Neuronal stem cell (in vitro differentiated cells): ENCODE measurements around the gene GIPC3.

ENCODE experiments used
- DNase-seq: peaks from one replicate; pipeline ENCODE4 v3.0.0-alpha.2; 2013; ENCODE audit warnings: low spot score
- H2AFZ ChIP-seq: one replicate; pipeline ENCODE4 v1.6.1; 2013; ENCODE audit warnings: mild to moderate bottlenecking, low read length, inconsistent platforms
- H2AK5ac ChIP-seq: 2 replicates; pipeline ENCODE4 v1.6.1; 2013; ENCODE audit warnings: low read depth, mild to moderate bottlenecking, inconsistent platforms, low read length, moderate library complexity, mixed read lengths
- H2BK120ac ChIP-seq: 2 replicates; pipeline ENCODE4 v1.6.1; 2013; ENCODE audit warnings: low read depth, mild to moderate bottlenecking, inconsistent platforms, low read length, moderate library complexity, mixed read lengths
- H2BK12ac ChIP-seq: one replicate; pipeline ENCODE4 v1.6.1; 2013; ENCODE audit warnings: low read length, inconsistent platforms
- H2BK15ac ChIP-seq: 2 replicates; pipeline ENCODE4 v1.6.1; 2013; ENCODE audit warnings: mild to moderate bottlenecking, low read length, inconsistent platforms, mixed read lengths
- H2BK5ac ChIP-seq: one replicate; pipeline ENCODE4 v1.6.1; 2013; ENCODE audit warnings: inconsistent platforms, mild to moderate bottlenecking, low read length, moderate library complexity
- H3K14ac ChIP-seq: one replicate; pipeline ENCODE4 v1.6.1; 2013; ENCODE audit warnings: low read length, inconsistent platforms
- H3K18ac ChIP-seq: 2 replicates; pipeline ENCODE4 v1.6.1; 2013; ENCODE audit warnings: low read length, inconsistent platforms
- H3K23ac ChIP-seq: 2 replicates; pipeline ENCODE4 v1.6.1; 2013; ENCODE audit warnings: low read depth, mild to moderate bottlenecking, mixed read lengths, low read length, inconsistent platforms; ENCODE audit not compliant: poor library complexity
- H3K27ac ChIP-seq: replicated peaks from 3 replicates; pipeline ENCODE4 v1.5.1; 2013; ENCODE audit warnings: low read length, inconsistent platforms
- H3K27me3 ChIP-seq, 3 experiments: 2 replicates each; pipeline ENCODE4 v1.6.1; 2013; ENCODE audit warnings: low read length in 3 of 3, mild to moderate bottlenecking in 2 of 3, inconsistent platforms in 1 of 3, low read depth in 1 of 3, mixed read lengths in 1 of 3, moderate library complexity in 1 of 3; ENCODE audit not compliant: control insufficient read depth in 3 of 3, insufficient read depth in 3 of 3
- H3K36me3 ChIP-seq, 2 donors: replicated peaks in 1 of 2; 2 replicates each; pipeline ENCODE4 v1.6.1; 2013; ENCODE audit warnings: low read length in 2 of 2; ENCODE audit not compliant: control insufficient read depth in 2 of 2, insufficient read depth in 2 of 2
- H3K4ac ChIP-seq: 2 replicates; pipeline ENCODE4 v1.6.1; 2013; ENCODE audit warnings: inconsistent platforms, mild to moderate bottlenecking, low read length, moderate library complexity
- H3K4me1 ChIP-seq, 2 donors: 1 replicate in 1 of 2; 2 replicates in 1 of 2; pipeline ENCODE4 v1.6.1; 2013; ENCODE audit warnings: low read length in 2 of 2, low read depth in 1 of 2; ENCODE audit not compliant: control insufficient read depth in 2 of 2, insufficient read depth in 1 of 2
- H3K4me2 ChIP-seq: one replicate; pipeline ENCODE4 v1.6.1; 2013; ENCODE audit warnings: mild to moderate bottlenecking, low read length, inconsistent platforms; ENCODE audit not compliant: insufficient read depth, poor library complexity, severe bottlenecking
- H3K4me3 ChIP-seq, 2 donors: 2 replicates each; pipeline ENCODE4 v1.5.1; 2013; ENCODE audit warnings: low read length in 2 of 2, mild to moderate bottlenecking in 2 of 2, inconsistent platforms in 1 of 2, moderate library complexity in 1 of 2
- H3K79me1 ChIP-seq: one replicate; pipeline ENCODE4 v1.6.1; 2013; ENCODE audit warnings: low read depth, mild to moderate bottlenecking, inconsistent platforms, low read length, moderate library complexity
- H3K9ac ChIP-seq: one replicate; pipeline ENCODE4 v1.6.1; 2013; ENCODE audit warnings: mild to moderate bottlenecking, low read depth, low read length, inconsistent platforms; ENCODE audit not compliant: poor library complexity
- H3K9me3 ChIP-seq, 2 donors: replicated peaks in 1 of 2; 2 replicates each; pipeline versions ENCODE3 to v1.6.1; 2013; ENCODE audit warnings: low read length in 2 of 2, mild to moderate bottlenecking in 2 of 2, inconsistent platforms in 1 of 2, low read depth in 1 of 2, mixed read lengths in 1 of 2, moderate library complexity in 1 of 2; ENCODE audit not compliant: control insufficient read depth in 2 of 2, insufficient read depth in 1 of 2
- H4K8ac ChIP-seq: one replicate; pipeline ENCODE4 v1.6.1; 2013; ENCODE audit warnings: low read depth, mild to moderate bottlenecking, inconsistent platforms, low read length, moderate library complexity
- H4K91ac ChIP-seq: one replicate; pipeline ENCODE4 v1.6.1; 2013; ENCODE audit warnings: low read length, low read depth, mild to moderate bottlenecking, inconsistent platforms; ENCODE audit not compliant: poor library complexity
- WGBS, 2 donors: extraction: QIAGEN DNeasy Blood & Tissue Kit; methylation state at CpG; one replicate each; pipeline ENCODE4 v1.1.7; 2013; ENCODE audit warnings: missing lambda C conversion rate in 2 of 2, mixed read lengths in 1 of 2; ENCODE audit not compliant: insufficient read length in 2 of 2, insufficient replicate concordance in 1 of 2; ENCODE audit errors: extremely low coverage in 2 of 2; 5-methylcytosine and 5-hydroxymethylcytosine counted together

The GIPC3 gene

DNA sequence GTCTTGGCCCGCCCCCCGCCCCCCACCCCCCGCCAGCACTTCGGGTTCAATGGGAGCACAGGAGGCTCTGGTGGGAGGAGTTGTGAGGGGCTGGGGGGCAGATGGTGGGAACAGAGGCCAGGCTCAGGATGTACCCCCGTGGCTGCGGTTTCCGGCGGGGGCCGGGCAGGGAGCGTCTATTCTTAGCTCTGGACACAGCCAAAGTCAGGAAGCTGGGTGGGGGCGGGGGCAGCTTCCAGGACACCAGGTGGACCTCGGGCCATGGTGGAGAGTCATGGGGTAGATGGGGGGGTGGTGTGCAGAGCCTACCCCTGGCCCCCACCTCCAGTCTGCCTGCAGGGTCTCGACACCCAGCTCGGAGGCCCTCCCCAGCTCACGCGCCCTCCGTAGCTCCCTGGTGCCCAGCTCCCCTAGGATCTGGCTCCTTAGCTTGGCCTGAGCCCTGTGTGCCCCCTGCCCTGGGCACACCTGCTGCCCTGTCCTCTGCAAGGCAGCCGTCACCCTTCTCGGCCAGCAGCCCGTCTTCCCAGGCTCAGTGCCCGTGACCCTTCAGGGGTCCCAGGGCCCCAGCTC, 23.6 kb downstream of the GIPC3 start:
- no peak overlapping the region for H3K4ac ChIP-seq
- no peak overlapping the region for H2BK120ac ChIP-seq
- no peak for DNase-seq
- no peak overlapping the region for H3K18ac ChIP-seq
- no peaks in the 10 kb centered on the region for H3K9me3 ChIP-seq
- WGBS, 2 donors, result no CpG with 5 or more reads among the region's 21 CpGs
- no peak overlapping the region for H4K8ac ChIP-seq
- H3K27ac ChIP-seq, result no peak overlapping the region
- H2BK5ac ChIP-seq, result no peak overlapping the region
- no peak overlapping the region for H3K4me2 ChIP-seq
- H3K4me1 ChIP-seq, result peaks cover 5 to 18% of the 10 kb centered on the region in 2 donors
- no peak overlapping the region for H3K14ac ChIP-seq
- no peak overlapping the region for H3K9ac ChIP-seq
- no peak overlapping the region for H3K4me3 ChIP-seq
- peaks cover 2% of the 10 kb centered on the region for H3K79me1 ChIP-seq
- peak overlapping the region; percentile 35 for H2AK5ac ChIP-seq
- H2BK12ac ChIP-seq, result no peak overlapping the region
- peak overlapping the region; percentile 52 for H3K23ac ChIP-seq
- H2AFZ ChIP-seq, result no peak overlapping the region
- H3K27me3 ChIP-seq, result peaks cover 3 to 29% (median 26%) of the 10 kb centered on the region in 3 experiments
- H2BK15ac ChIP-seq, result no peak overlapping the region
- H3K36me3 ChIP-seq, result peaks cover 6 to 32% of the 10 kb centered on the region in 2 donors
- H4K91ac ChIP-seq, result no peak overlapping the region

DNA sequence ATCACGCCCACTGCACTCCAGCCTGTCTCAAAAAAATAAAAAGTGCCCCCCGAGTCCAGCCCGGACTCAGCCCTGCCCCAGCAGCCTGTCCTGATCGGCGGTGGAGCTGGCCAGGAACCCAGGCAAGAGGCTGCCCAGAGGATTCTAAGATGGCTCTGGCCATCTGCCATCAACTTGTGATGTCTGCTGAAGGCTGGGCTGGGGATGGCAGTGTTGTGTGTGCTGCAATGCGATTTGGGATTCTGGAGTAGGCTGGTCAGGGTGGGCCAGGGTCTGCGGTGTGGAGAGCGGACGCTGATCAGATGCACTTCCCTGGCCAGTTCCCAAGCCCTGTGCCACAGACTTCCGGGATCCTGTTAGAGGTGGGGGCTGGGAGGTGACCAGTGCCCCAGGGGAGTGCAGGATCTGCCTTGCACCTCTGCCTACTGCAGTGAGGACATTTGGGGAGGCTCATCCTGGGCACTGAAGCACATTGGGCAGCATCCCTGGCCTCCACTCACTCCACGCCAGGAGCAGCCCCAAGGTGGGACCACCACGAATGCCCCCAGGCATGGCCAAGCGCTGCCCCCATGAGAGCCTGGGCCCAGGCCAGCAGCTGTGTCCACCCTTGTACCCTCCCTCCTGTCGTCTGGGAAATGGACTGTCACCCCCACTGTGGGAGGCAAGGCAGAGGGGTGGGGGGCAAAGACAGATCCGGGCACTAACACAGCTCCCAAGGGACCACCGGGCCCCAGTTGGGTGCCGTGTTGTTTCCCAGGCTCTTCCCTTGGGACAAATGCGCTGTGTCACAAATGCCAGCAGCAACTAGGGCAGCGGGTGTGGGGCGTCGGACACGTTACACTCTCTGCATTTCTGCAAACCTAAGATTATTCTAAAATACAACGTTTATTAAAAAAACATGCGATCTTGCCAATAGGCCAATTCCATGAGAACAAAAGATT, 24.8 kb downstream of the GIPC3 start:
- Histone ChIP-seq H3K9me3 (no peaks in the 10 kb centered on the region), H4K91ac (no peak overlapping the region), H3K23ac (peak overlapping the region; percentile 25), H2BK120ac (no peak overlapping the region), H3K18ac (no peak overlapping the region), H3K27me3 (peaks cover 3 to 27% (median 20%) of the 10 kb centered on the region in 3 experiments), H3K4me3 (no peak overlapping the region), H3K27ac (no peak overlapping the region), H3K14ac (no peak overlapping the region), H3K79me1 (peaks cover 2% of the 10 kb centered on the region), H2BK15ac (no peak overlapping the region), H3K4ac (no peak overlapping the region), H2AFZ (no peak overlapping the region), H4K8ac (peak overlapping the region; percentile 4), H3K9ac (no peak overlapping the region), H2BK5ac (no peak overlapping the region), H3K4me1 (peaks cover 5 to 17% of the 10 kb centered on the region in 2 donors), H2BK12ac (no peak overlapping the region), H3K4me2 (no peak overlapping the region), H2AK5ac (no peak overlapping the region), H3K36me3 (peaks cover 9 to 32% of the 10 kb centered on the region in 2 donors)
- no CpG with 5 or more reads among the region's 24 CpGs for WGBS, 2 donors
- DNase-seq, result no peak

DNA sequence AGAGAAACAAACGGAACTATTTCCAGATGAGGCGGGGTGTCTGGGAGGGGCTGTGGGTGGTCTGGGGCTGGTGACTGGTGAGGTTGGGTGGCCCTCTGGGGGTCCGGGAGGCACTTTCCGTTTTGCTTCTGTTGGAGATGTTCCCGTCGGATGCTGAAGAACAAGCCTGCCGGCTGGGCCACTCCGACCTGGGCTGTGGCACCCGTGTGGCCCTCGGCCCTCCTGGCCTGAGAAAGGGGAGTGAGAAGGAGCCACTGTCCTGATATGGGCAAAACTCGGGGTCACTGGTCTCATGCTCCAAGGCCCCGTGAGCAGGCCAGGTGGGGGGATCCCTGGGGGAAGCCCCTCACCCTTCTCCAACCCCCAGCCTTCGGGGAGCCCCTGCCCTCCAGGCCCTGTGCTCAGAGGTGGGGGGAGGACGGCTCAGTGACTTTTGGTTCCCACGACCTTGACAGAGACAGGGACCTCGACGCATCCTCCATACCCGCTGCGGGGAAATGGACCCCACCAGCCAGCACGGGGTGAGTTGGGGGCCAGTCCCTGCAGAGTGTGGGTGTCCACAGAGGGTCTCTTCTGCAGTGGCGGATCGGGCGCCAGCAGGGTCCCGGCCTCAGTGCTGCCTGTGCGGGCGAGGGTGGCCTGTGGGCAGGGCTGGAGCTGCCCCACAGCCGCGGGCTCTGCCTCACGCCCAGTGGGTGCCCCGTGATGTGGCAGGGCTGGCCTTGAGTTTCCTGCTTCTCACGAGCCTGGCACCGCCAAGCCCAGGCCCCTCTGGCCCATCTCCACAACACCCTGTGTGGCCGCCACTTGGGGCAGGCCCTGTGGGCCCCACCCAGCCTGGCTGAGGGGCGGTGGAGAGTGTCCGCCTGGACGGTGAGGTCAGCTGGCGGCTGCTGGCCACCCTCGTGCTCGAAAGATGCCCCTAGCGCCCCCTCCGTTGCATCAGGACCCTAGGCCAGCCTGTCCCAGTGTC, 25.8 kb downstream of the GIPC3 start:
- H3K9me3 ChIP-seq, result no peaks in the 10 kb centered on the region
- no peak for DNase-seq
- no peak overlapping the region for H3K23ac ChIP-seq
- no peak overlapping the region for H3K27ac ChIP-seq
- H3K18ac ChIP-seq, result no peak overlapping the region
- no peak overlapping the region for H3K9ac ChIP-seq
- no peak overlapping the region for H3K4me3 ChIP-seq
- no peak overlapping the region for H3K4ac ChIP-seq
- H2AFZ ChIP-seq, result no peak overlapping the region
- no peak overlapping the region for H2BK15ac ChIP-seq
- H2BK5ac ChIP-seq, result no peak overlapping the region
- no peak overlapping the region for H2BK120ac ChIP-seq
- no peak overlapping the region for H2BK12ac ChIP-seq
- H3K4me1 ChIP-seq, result peaks cover 5 to 17% of the 10 kb centered on the region in 2 donors
- peaks cover 13 to 36% of the 10 kb centered on the region in 2 donors for H3K36me3 ChIP-seq
- H3K79me1 ChIP-seq, result peaks cover 3% of the 10 kb centered on the region
- H2AK5ac ChIP-seq, result no peak overlapping the region
- no CpG with 5 or more reads among the region's 41 CpGs for WGBS, 2 donors
- H3K4me2 ChIP-seq, result no peak overlapping the region
- H3K27me3 ChIP-seq, result peaks cover 3 to 17% (median 10%) of the 10 kb centered on the region in 3 experiments
- H3K14ac ChIP-seq, result no peak overlapping the region
- no peak overlapping the region for H4K8ac ChIP-seq
- no peak overlapping the region for H4K91ac ChIP-seq
